ENCODE results near the gene BCL2A1. TPM values are rescaled to one million over a fixed set of nuclear protein-coding genes. Genes with fewer than 3 reads are reported as not detected.
"Not testable (repeated sequence)": the region's sequence is repeated elsewhere in the genome, so short reads cannot be mapped to it uniquely, and the experiment has no call there.

BCL2A1 gene
- total RNA-seq, 1 experiment from 2014 or later = not detected

GRCh38 chr15:79923515-79924169 is 47.4 kb downstream of the BCL2A1 start:
- peak; percentile 99 for DNase-seq (ENCODE audit: low spot score)

- peak; percentile 79 for DNase-seq (ENCODE audit: low spot score)
Measured at GRCh38 chr15:79923079-79923514, 47.9 kb downstream of the BCL2A1 start.

DNA sequence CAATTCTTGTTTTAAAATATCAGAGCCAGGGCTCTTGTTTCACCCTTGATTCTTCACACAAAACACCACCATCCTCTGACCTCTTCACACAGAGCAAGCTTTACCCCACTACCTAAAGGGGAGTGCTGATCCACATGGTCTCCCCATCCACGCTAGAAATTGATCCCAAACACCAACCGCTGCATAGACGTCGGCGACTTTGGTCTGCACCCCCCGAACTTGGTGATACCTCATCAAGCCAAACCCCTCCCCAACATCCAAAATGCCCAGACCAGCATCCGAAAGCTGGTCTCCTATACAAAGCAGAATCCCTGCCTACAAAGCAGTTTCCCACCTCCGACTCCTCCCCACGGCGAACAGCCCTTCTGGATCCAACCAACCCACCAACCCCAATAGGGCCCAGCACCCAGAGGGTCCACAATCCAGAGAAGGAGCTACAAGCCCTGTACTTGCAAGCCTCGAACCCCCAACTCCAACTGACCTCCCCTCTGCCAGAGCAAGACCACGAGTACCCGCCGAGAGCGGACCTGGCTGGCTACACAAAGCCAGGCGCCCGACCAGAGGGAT is 48.4 kb downstream of the BCL2A1 start:
- DNase-seq (ENCODE audit: low spot score) = no peak

- DNase-seq (ENCODE audit: low spot score) = no peak
Measured at GRCh38 chr15:79919749-79920511, 51.1 kb downstream of the BCL2A1 start.

- DNase-seq (ENCODE audit: low spot score) = no peak
Measured at GRCh38 chr15:79919090-79919748, 51.8 kb downstream of the BCL2A1 start.

DNA sequence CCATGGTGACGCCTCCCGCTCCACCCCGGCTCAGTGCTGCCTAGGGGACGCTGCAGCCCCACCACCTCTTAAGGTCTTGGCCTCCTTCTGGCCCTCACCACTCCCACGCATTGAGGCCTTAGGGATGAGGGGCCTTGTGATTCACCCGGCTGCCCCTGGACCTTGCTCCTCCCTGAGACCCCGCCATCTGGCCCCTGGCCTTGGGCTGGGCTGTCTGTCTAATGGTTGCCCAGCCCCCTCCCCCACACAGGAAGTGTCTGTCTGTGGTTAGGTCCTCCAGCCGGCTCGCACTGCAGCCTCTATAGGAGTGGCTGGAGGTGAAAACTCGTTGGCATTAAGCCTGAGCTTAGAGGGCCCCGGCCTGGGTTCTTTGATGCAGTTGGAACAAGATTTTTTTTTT is 52.7 kb downstream of the BCL2A1 start:
- no peak for DNase-seq (ENCODE audit: low spot score)

GRCh38 chr15:79916502-79917132 is 54.4 kb downstream of the BCL2A1 start:
- DNase-seq (ENCODE audit: low spot score) = no peak

DNA sequence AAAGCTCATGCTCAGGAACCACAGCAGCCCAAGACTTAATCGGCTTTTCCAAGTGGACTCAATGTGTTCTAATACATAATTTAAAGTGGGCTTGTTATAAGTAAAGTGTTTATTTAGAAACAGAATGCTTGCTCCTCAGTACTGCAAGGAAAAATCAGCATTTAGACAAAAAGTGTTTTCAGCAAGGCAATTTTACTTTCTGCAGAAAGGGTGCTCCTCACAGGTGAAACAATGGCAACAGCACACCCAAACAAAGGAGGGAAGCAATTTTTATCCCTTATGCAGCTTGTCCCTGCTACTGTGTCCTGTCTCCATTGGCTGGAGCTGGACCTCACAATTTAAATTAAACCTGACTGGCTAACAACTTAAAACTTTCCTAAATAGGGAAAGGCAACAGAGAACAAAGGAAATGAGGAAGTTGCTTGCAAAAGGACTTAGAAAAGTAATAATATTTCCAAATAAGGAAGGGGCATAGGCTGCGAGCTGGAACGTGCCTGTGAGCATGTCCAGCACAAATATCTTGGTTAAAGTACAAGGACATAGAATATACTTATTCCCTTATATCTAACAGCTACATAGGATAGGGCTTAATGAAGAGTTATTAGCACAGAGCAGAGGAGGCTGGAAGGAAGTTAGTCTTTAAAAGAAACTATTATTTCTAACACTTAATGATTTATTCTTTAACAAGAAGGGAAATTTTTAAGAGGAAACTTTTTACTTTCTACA is 55.1 kb downstream of the BCL2A1 start:
- not testable (repeated sequence) for DNase-seq (ENCODE audit: low spot score)

DNA sequence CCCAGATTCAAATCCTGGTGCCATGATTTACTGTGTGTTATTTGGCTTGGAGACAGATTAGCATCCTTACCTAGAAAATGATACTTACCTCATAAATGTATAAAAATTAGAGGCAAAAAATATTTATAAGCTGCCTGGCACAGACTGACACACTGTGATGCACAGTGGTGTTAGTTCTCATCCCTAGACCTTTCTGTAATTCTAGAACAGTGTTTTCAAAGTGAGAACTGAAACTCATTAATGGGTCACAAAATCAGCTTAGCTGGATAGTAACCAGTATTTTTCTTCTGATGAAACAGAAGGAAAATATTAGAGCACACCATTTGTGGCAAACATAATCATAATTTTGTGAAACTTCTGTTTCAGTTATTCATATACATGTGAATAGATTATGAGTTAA is 56.3 kb downstream of the BCL2A1 start:
- DNase-seq (ENCODE audit: low spot score) = no peak

Other genes with a start within 250 kb of the BCL2A1 start
- 34.1 and 37.1 TPM in 2 replicates for gene MTHFS, start 74.2 kb downstream of the BCL2A1 start, total RNA-seq (2014; rRNA removed; shearing (Covaris generic))
- 113 and 129 TPM in 2 replicates for gene ZFAND6, start 88.5 kb upstream of the BCL2A1 start, total RNA-seq (2014; rRNA removed; shearing (Covaris generic))
- 27.6 and 32.9 TPM in 2 replicates for gene FAH, start 181.8 kb upstream of the BCL2A1 start, total RNA-seq (2014; rRNA removed; shearing (Covaris generic))